Stimulated activated effector memory CD8-positive, alpha-beta T cell treated with anti-CD3 and anti-CD28 coated beads, Interleukin-12 subunit alpha, Interleukin-12 subunit beta, amount 100 ng/mL, for 72 hours (primary cell): Measurements from ENCODE around the gene MRGPRE.
A peak's percentile ranks its signal among the peaks of the same experiment; 100 is the strongest.
"Not testable (repeated sequence)": the region's sequence is repeated elsewhere in the genome, so short reads cannot be mapped to it uniquely, and the experiment has no call there.

Experiments used
- ATAC-seq: fragments of 150-1000 bp; cut with Tn5 transposase; 2 replicates; pipeline ENCODE4 v1.10.0; 2021
- DNase-seq, 2 donors: peaks; one replicate each; pipeline ENCODE4 v3.0.0; 2021 to 2022; ENCODE audit warnings: low spot score in 2 of 2
- H3K27ac Mint-ChIP-seq: one replicate; pipeline ENCODE4 v1.8.0; 2022; ENCODE audit warnings: mild to moderate bottlenecking, mixed read lengths
- H3K36me3 Mint-ChIP-seq: one replicate; pipeline ENCODE4 v1.8.0; 2022; ENCODE audit warnings: mild to moderate bottlenecking, mixed read lengths
- H3K4me1 Mint-ChIP-seq: one replicate; pipeline ENCODE4 v1.8.0; 2022; ENCODE audit warnings: mixed read lengths
- H3K4me3 Mint-ChIP-seq: one replicate; pipeline ENCODE4 v1.8.0; 2022; ENCODE audit warnings: mild to moderate bottlenecking, mixed read lengths
- H3K9me3 Mint-ChIP-seq: one replicate; pipeline ENCODE4 v1.8.0; 2022; ENCODE audit warnings: mixed read lengths

The MRGPRE gene

GRCh38 chr11:3231851-3232744 lies at the start of gene MRGPRE:
Gene MRGPRE, minus strand, starts transcription at chr11:3232417. Its CDS starts 3,618 bp downstream, at chr11:3228799.
- no peaks in the 10 kb centered on the region for H3K4me1 Mint-ChIP-seq
- peak in 1 of 2 donors; percentile 26 for DNase-seq
- ATAC-seq = no peak
- H3K36me3 Mint-ChIP-seq = no peaks in the 10 kb centered on the region
- H3K27ac Mint-ChIP-seq = no peak within 1 kb of the TSS
- no peak within 1 kb of the TSS for H3K4me3 Mint-ChIP-seq
- no peaks in the 10 kb centered on the region for H3K9me3 Mint-ChIP-seq

GRCh38 chr11:3281146-3281545 lies 48.9 kb upstream of the MRGPRE start:
- not testable (repeated sequence) for H3K4me3 Mint-ChIP-seq, DNase-seq, ATAC-seq, H3K4me1 Mint-ChIP-seq, H3K36me3 Mint-ChIP-seq, H3K27ac Mint-ChIP-seq, H3K9me3 Mint-ChIP-seq

GRCh38 chr11:3280662-3281061 lies 48.4 kb upstream of the MRGPRE start:
- not testable (repeated sequence) for H3K9me3 Mint-ChIP-seq, H3K36me3 Mint-ChIP-seq, H3K4me3 Mint-ChIP-seq, H3K4me1 Mint-ChIP-seq, DNase-seq, H3K27ac Mint-ChIP-seq, ATAC-seq

- not testable (repeated sequence) for H3K36me3 Mint-ChIP-seq, H3K4me1 Mint-ChIP-seq, H3K4me3 Mint-ChIP-seq, H3K9me3 Mint-ChIP-seq, DNase-seq, H3K27ac Mint-ChIP-seq
- ATAC-seq = peak; percentile 71
These were observed 46.7 kb upstream of the MRGPRE start for GRCh38 chr11:3278922-3279321.

- ATAC-seq, H3K4me1 Mint-ChIP-seq, H3K27ac Mint-ChIP-seq, DNase-seq, H3K9me3 Mint-ChIP-seq, H3K4me3 Mint-ChIP-seq, H3K36me3 Mint-ChIP-seq: not testable (repeated sequence)
These were observed 41.4 kb upstream of the MRGPRE start for GRCh38 chr11:3273629-3274028.

- not testable (repeated sequence) for H3K27ac Mint-ChIP-seq, ATAC-seq, DNase-seq, H3K4me3 Mint-ChIP-seq, H3K36me3 Mint-ChIP-seq, H3K4me1 Mint-ChIP-seq, H3K9me3 Mint-ChIP-seq
These were observed 30.3 kb upstream of the MRGPRE start for GRCh38 chr11:3262548-3262947.

GRCh38 chr11:3261831-3262230 lies 29.6 kb upstream of the MRGPRE start:
- not testable (repeated sequence) for H3K4me3 Mint-ChIP-seq, DNase-seq, H3K9me3 Mint-ChIP-seq, H3K27ac Mint-ChIP-seq, ATAC-seq, H3K4me1 Mint-ChIP-seq, H3K36me3 Mint-ChIP-seq

- not testable (repeated sequence) for H3K9me3 Mint-ChIP-seq, H3K36me3 Mint-ChIP-seq, H3K4me1 Mint-ChIP-seq, ATAC-seq, H3K27ac Mint-ChIP-seq, DNase-seq, H3K4me3 Mint-ChIP-seq
These were observed 25.3 kb upstream of the MRGPRE start for GRCh38 chr11:3257509-3257908.

GRCh38 chr11:3255241-3255640 lies 23.0 kb upstream of the MRGPRE start:
- DNase-seq, ATAC-seq, H3K4me3 Mint-ChIP-seq, H3K36me3 Mint-ChIP-seq, H3K27ac Mint-ChIP-seq, H3K4me1 Mint-ChIP-seq, H3K9me3 Mint-ChIP-seq: not testable (repeated sequence)

GRCh38 chr11:3254773-3255172 lies 22.6 kb upstream of the MRGPRE start:
- not testable (repeated sequence) for H3K36me3 Mint-ChIP-seq, DNase-seq, H3K9me3 Mint-ChIP-seq, H3K4me3 Mint-ChIP-seq, H3K27ac Mint-ChIP-seq, H3K4me1 Mint-ChIP-seq, ATAC-seq

GRCh38 chr11:3245071-3245470 lies 12.9 kb upstream of the MRGPRE start:
- no peak overlapping the region for H3K4me3 Mint-ChIP-seq
- DNase-seq (no peak), ATAC-seq (no peak)
- no peaks in the 10 kb centered on the region for H3K4me1 Mint-ChIP-seq
- H3K36me3 Mint-ChIP-seq = no peaks in the 10 kb centered on the region
- H3K27ac Mint-ChIP-seq = no peak overlapping the region
- H3K9me3 Mint-ChIP-seq = no peaks in the 10 kb centered on the region

GRCh38 chr11:3243880-3244279 lies 11.7 kb upstream of the MRGPRE start:
- Mint-ChIP-seq H3K36me3 (no peaks in the 10 kb centered on the region), H3K27ac (no peak overlapping the region), H3K4me1 (no peaks in the 10 kb centered on the region), H3K9me3 (no peaks in the 10 kb centered on the region), H3K4me3 (no peak overlapping the region)
- ATAC-seq (no peak), DNase-seq (no peak)

GRCh38 chr11:3237119-3237518 lies 4.9 kb upstream of the MRGPRE start:
- Mint-ChIP-seq H3K36me3 (no peaks in the 10 kb centered on the region), H3K4me3 (no peak overlapping the region), H3K27ac (no peak overlapping the region), H3K4me1 (no peaks in the 10 kb centered on the region), H3K9me3 (no peaks in the 10 kb centered on the region)
- DNase-seq (no peak), ATAC-seq (no peak)

GRCh38 chr11:3234846-3235245 lies 2.6 kb upstream of the MRGPRE start:
- Mint-ChIP-seq H3K9me3 (no peaks in the 10 kb centered on the region), H3K27ac (no peak overlapping the region), H3K36me3 (no peaks in the 10 kb centered on the region), H3K4me1 (no peaks in the 10 kb centered on the region), H3K4me3 (no peak overlapping the region)
- ATAC-seq (no peak), DNase-seq (no peak)

- ATAC-seq (no peak), DNase-seq (peak in 1 of 2 donors; percentile 29)
- H3K4me3 Mint-ChIP-seq = no peak overlapping the region
These were observed 739 bp upstream of the MRGPRE start for GRCh38 chr11:3232956-3233355.

GRCh38 chr11:3231550-3231850 lies 717 bp downstream of the MRGPRE start:
- no peaks in the 10 kb centered on the region for H3K9me3 Mint-ChIP-seq
- H3K4me3 Mint-ChIP-seq = no peak overlapping the region
- no peaks in the 10 kb centered on the region for H3K4me1 Mint-ChIP-seq
- DNase-seq (peak in 1 of 2 donors; percentile 29), ATAC-seq (no peak)
- H3K36me3 Mint-ChIP-seq = no peaks in the 10 kb centered on the region
- no peak overlapping the region for H3K27ac Mint-ChIP-seq

More at GRCh38 chr11:3232956-3233355, 739 bp upstream of the MRGPRE start:
- no peak overlapping the region for H3K27ac Mint-ChIP-seq
- H3K36me3 Mint-ChIP-seq = no peaks in the 10 kb centered on the region
- H3K9me3 Mint-ChIP-seq = no peaks in the 10 kb centered on the region
- no peaks in the 10 kb centered on the region for H3K4me1 Mint-ChIP-seq
